Measurements from ENCODE around the gene CDKAL1.

Gene CDKAL1

GRCh38 chr6:20876561-20876960 is 342.3 kb downstream of the CDKAL1 start:
- no peak for DNase-seq (ENCODE audit: extremely low spot score)
- CTCF ChIA-PET: interaction anchor here (1.1 kb wide), 1 partner anchor 52 kb away, joined by 3 read pairs; no protein-coding TSS in a partner anchor
- TF ChIP-seq BHLHE40 (IDR thresholded peaks at IDR 0.05; ENCODE audit: borderline replicate concordance) (no peak), CTBP1 (IDR thresholded peaks at IDR 0.05; ENCODE audit: borderline replicate concordance) (no peak), LEF1 (IDR thresholded peaks at IDR 0.05; ENCODE audit: borderline replicate concordance) (no peak), L3MBTL2 (conservative IDR thresholded peaks at IDR 0.05) (no peak), TARDBP (IDR thresholded peaks at IDR 0.05) (no peak), FOXM1 (IDR thresholded peaks at IDR 0.05; ENCODE audit: borderline replicate concordance) (no peak), HDGF (IDR thresholded peaks at IDR 0.05; ENCODE audit: borderline replicate concordance) (no peak), SP1 (IDR thresholded peaks at IDR 0.05) (no peak), ZNF384 (IDR thresholded peaks at IDR 0.05) (no peak), ELF4 (IDR thresholded peaks at IDR 0.05) (no peak), SUZ12 (IDR thresholded peaks at IDR 0.05) (no peak), FOXK2 (IDR thresholded peaks at IDR 0.05) (no peak), FOXA1 (IDR thresholded peaks at IDR 0.05) (no peak), PKNOX1 (IDR thresholded peaks at IDR 0.05) (no peak), NFRKB (IDR thresholded peaks at IDR 0.05) (no peak), ARNT (IDR thresholded peaks at IDR 0.05) (no peak)
- POLR2A ChIA-PET: interaction anchor here (1.5 to 2.5 kb wide), 2 partner anchors 712 to 717 kb away, joined by 8 to 10 read pairs; partner anchors contain the start of gene SOX4

- no peak for DNase-seq (ENCODE audit: extremely low spot score)
- no peak for TF ChIP-seq PKNOX1 (IDR thresholded peaks at IDR 0.05)
- TF ChIP-seq FOXA1 (IDR thresholded peaks at IDR 0.05): no peak
- TF ChIP-seq CTBP1 (IDR thresholded peaks at IDR 0.05; ENCODE audit: borderline replicate concordance): no peak
- no peak for TF ChIP-seq BHLHE40 (IDR thresholded peaks at IDR 0.05; ENCODE audit: borderline replicate concordance)
- no peak for TF ChIP-seq HDGF (IDR thresholded peaks at IDR 0.05; ENCODE audit: borderline replicate concordance)
- no peak for TF ChIP-seq L3MBTL2 (conservative IDR thresholded peaks at IDR 0.05)
- no peak for TF ChIP-seq ELF4 (IDR thresholded peaks at IDR 0.05)
- no peak for TF ChIP-seq NFRKB (IDR thresholded peaks at IDR 0.05)
- no peak for TF ChIP-seq SP1 (IDR thresholded peaks at IDR 0.05)
- TF ChIP-seq FOXK2 (IDR thresholded peaks at IDR 0.05): no peak
- no peak for TF ChIP-seq ZNF384 (IDR thresholded peaks at IDR 0.05)
- no peak for TF ChIP-seq ARNT (IDR thresholded peaks at IDR 0.05)
- no peak for TF ChIP-seq LEF1 (IDR thresholded peaks at IDR 0.05; ENCODE audit: borderline replicate concordance)
- TF ChIP-seq TARDBP (IDR thresholded peaks at IDR 0.05): no peak
- TF ChIP-seq FOXM1 (IDR thresholded peaks at IDR 0.05; ENCODE audit: borderline replicate concordance): no peak
- no peak for TF ChIP-seq SUZ12 (IDR thresholded peaks at IDR 0.05)
- CTCF ChIA-PET: interaction anchor here (0.6 to 0.8 kb wide), 2 partner anchors 327 to 746 kb away, joined by 3 read pairs; no protein-coding TSS in a partner anchor
- POLR2A ChIA-PET: interaction anchor here (2.5 kb wide), 1 partner anchor 716 kb away, joined by 10 read pairs; the partner anchor contains the start of gene SOX4
These were observed 343.0 kb downstream of the CDKAL1 start for GRCh38 chr6:20877008-20877937.

- no peak for TF ChIP-seq ELF4 (IDR thresholded peaks at IDR 0.05)
- no peak for TF ChIP-seq NFRKB (IDR thresholded peaks at IDR 0.05)
- TF ChIP-seq SUZ12 (IDR thresholded peaks at IDR 0.05): no peak
- no peak for TF ChIP-seq ZNF384 (IDR thresholded peaks at IDR 0.05)
- no peak for TF ChIP-seq HDGF (IDR thresholded peaks at IDR 0.05; ENCODE audit: borderline replicate concordance)
- TF ChIP-seq FOXA1 (IDR thresholded peaks at IDR 0.05): no peak
- ChIA-PET POLR2A (interaction anchor here (0.9 kb wide), 1 partner anchor 715 kb away, joined by 5 read pairs; the partner anchor contains the start of gene SOX4), CTCF (no interaction called here)
- no peak for DNase-seq (ENCODE audit: extremely low spot score)
These were observed 344.9 kb downstream of the CDKAL1 start for GRCh38 chr6:20879121-20879520.

- TF ChIP-seq NFRKB (IDR thresholded peaks at IDR 0.05): no peak
- no peak for TF ChIP-seq ARNT (IDR thresholded peaks at IDR 0.05)
- no peak for TF ChIP-seq TARDBP (IDR thresholded peaks at IDR 0.05)
- no peak for TF ChIP-seq BHLHE40 (IDR thresholded peaks at IDR 0.05; ENCODE audit: borderline replicate concordance)
- no peak for TF ChIP-seq ZNF384 (IDR thresholded peaks at IDR 0.05)
- no peak for TF ChIP-seq FOXM1 (IDR thresholded peaks at IDR 0.05; ENCODE audit: borderline replicate concordance)
- no peak for TF ChIP-seq L3MBTL2 (conservative IDR thresholded peaks at IDR 0.05)
- no peak for TF ChIP-seq FOXA1 (IDR thresholded peaks at IDR 0.05)
- TF ChIP-seq SUZ12 (IDR thresholded peaks at IDR 0.05): no peak
- TF ChIP-seq LEF1 (IDR thresholded peaks at IDR 0.05; ENCODE audit: borderline replicate concordance): no peak
- TF ChIP-seq ELF4 (IDR thresholded peaks at IDR 0.05): no peak
- no peak for TF ChIP-seq FOXK2 (IDR thresholded peaks at IDR 0.05)
- no peak for TF ChIP-seq PKNOX1 (IDR thresholded peaks at IDR 0.05)
- TF ChIP-seq CTBP1 (IDR thresholded peaks at IDR 0.05; ENCODE audit: borderline replicate concordance): no peak
- no peak for TF ChIP-seq HDGF (IDR thresholded peaks at IDR 0.05; ENCODE audit: borderline replicate concordance)
- TF ChIP-seq SP1 (IDR thresholded peaks at IDR 0.05): no peak
- CTCF ChIA-PET: interaction anchor here (0.5 kb wide), 1 partner anchor 788 kb away, joined by 4 read pairs; no protein-coding TSS in a partner anchor
These were observed 345.3 kb downstream of the CDKAL1 start for GRCh38 chr6:20879526-20879925.

GRCh38 chr6:20881365-20881764 is 347.1 kb downstream of the CDKAL1 start:
- DNase-seq (ENCODE audit: extremely low spot score): no peak
- TF ChIP-seq CTBP1 (IDR thresholded peaks at IDR 0.05; ENCODE audit: borderline replicate concordance) (no peak), NFRKB (IDR thresholded peaks at IDR 0.05) (no peak), ZNF384 (IDR thresholded peaks at IDR 0.05) (no peak), PKNOX1 (IDR thresholded peaks at IDR 0.05) (no peak), BHLHE40 (IDR thresholded peaks at IDR 0.05; ENCODE audit: borderline replicate concordance) (no peak), FOXM1 (IDR thresholded peaks at IDR 0.05; ENCODE audit: borderline replicate concordance) (no peak), TARDBP (IDR thresholded peaks at IDR 0.05) (no peak)
- ChIA-PET CTCF (no interaction called here), POLR2A (no interaction called here)

More at GRCh38 chr6:20879526-20879925, 345.3 kb downstream of the CDKAL1 start:
- POLR2A ChIA-PET: interaction anchor here (0.9 kb wide), 1 partner anchor 714 kb away, joined by 5 read pairs; the partner anchor contains the start of gene SOX4
- no peak for DNase-seq (ENCODE audit: extremely low spot score)
